ENCODE measurements around the gene CSTPP1.

Gene CSTPP1

DNA sequence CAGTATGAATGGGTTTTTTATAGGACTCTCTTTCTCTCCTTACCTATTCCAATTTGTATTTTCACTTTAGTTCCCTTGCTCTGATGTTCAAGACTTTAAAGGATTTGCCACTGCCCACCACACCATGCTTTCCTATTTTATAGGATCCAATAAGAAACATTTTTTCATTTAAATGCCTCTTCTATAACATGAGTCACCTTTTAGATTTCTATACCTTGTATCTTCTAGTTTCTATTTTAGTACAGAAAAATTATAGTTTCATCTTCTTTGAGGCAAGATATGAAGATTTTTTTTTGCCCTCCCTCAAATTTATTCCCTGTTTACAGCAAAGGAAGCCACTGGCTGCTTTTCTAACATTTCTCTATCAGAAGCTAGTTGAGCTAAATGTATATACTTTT, 163.4 kb downstream of the CSTPP1 start:
- TF ChIP-seq, protein P1, sequence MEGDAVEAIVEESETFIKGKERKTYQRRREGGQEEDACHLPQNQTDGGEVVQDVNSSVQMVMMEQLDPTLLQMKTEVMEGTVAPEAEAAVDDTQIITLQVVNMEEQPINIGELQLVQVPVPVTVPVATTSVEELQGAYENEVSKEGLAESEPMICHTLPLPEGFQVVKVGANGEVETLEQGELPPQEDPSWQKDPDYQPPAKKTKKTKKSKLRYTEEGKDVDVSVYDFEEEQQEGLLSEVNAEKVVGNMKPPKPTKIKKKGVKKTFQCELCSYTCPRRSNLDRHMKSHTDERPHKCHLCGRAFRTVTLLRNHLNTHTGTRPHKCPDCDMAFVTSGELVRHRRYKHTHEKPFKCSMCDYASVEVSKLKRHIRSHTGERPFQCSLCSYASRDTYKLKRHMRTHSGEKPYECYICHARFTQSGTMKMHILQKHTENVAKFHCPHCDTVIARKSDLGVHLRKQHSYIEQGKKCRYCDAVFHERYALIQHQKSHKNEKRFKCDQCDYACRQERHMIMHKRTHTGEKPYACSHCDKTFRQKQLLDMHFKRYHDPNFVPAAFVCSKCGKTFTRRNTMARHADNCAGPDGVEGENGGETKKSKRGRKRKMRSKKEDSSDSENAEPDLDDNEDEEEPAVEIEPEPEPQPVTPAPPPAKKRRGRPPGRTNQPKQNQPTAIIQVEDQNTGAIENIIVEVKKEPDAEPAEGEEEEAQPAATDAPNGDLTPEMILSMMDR (IDR thresholded peaks at IDR 0.05; ENCODE audit: insufficient read depth, low read depth, low read length, missing control alignments) = no peak
- H3K4me3 ChIP-seq (ENCODE audit: low read length) = no peak overlapping the region
- DNase-seq (ENCODE audit: low read depth) = no peak

DNA sequence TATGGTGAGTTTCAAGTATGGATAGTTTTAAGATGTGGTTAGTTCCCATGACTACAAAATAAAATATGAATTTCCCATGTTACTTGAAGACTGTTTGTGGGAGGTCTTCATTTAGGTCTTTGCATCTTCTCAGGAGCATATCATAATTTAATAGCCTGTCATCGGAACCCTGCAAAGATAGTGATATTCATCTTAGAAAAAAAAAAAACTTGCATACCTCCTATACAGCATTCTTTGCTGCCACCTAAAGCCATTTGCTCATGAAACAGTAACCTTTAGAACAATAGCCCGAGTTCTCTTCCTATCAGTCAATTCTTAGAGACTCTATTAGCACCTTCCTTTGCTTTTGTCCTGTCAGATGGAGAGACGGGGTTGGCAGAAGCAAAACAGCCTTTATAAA, 164.8 kb downstream of the CSTPP1 start:
- TF ChIP-seq, protein P1 (IDR thresholded peaks at IDR 0.05; ENCODE audit: insufficient read depth, low read depth, low read length, missing control alignments) = no peak
- no peak for DNase-seq (ENCODE audit: low read depth)
- H3K4me3 ChIP-seq (ENCODE audit: low read length) = no peak overlapping the region

DNA sequence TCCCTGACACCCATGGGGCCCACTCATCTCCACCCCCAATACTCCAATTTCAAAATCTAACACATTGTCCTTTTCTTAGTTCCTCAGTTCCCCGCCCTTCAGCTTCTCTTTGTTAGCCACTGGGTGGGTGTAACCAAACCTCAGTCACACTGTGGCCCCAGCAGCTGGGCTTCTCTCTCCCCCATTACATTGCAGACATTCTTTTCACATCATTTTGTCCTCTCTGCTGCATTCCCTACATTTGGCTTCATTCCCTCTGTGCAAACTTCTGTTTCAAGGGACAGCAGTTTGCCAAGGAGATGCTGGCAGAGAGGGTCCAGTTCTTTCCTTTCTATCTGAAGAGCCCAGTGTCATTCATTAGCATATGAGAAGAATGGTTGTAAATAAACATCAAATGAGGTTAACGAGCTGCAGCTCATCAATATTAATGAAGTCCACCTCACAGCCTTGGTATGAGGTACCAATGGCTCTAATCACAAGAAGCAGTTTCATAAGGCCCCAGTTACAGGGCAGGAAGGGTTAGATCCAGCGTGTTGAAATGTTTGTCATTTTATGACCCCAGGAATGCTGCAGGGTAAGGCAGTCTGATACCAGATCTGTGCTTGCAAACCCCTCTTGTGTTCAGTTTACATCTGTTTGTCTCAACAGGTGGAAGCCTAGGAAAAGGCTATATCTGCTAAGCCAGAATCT, 167.8 kb downstream of the CSTPP1 start:
- TF ChIP-seq, protein P1 (IDR thresholded peaks at IDR 0.05; ENCODE audit: insufficient read depth, low read depth, low read length, missing control alignments) = no peak
- DNase-seq (ENCODE audit: low read depth) = no peak
- no peak overlapping the region for H3K4me3 ChIP-seq (ENCODE audit: low read length)

DNA sequence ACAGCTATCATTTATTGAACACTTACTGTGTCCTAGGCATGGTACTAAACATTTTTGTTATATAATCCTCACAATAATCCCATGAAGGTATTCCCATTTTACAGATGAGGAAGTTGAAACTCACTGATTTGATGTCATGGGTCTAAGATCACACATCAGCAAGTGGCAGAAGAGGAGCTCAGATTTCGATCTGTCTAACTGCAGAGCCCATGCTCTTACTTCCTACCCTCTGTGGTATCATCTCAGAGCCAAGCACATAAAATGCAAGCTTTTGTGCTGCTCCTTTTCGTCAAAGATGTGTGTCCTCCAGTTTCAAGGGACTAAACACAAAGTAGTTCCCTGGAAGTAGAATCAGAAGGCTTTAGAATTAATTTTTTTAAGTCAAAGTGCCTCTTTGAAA, 169.0 kb downstream of the CSTPP1 start:
- no peak for DNase-seq (ENCODE audit: low read depth)
- H3K4me3 ChIP-seq (ENCODE audit: low read length) = no peak overlapping the region
- TF ChIP-seq, protein P1 (IDR thresholded peaks at IDR 0.05; ENCODE audit: insufficient read depth, low read depth, low read length, missing control alignments) = no peak

DNA sequence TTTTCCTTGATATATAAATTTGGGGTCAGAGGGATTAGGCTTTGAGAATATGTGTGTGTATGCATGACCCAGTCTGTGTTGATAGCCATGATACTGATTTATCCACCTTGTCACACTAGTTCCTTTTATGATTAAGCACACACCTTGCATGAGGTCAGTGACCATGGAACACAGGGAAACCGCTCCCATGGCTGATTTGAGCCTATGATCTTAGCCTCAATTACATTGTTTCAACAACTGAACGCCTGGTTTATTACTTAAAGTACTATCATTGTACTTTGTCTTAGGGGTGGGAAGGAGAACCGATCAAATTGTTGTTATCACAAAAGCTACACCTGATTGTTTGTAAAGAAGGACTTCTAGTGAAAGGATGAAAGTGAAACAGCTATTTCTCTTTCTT, 169.4 kb downstream of the CSTPP1 start:
- TF ChIP-seq, protein P1 (IDR thresholded peaks at IDR 0.05; ENCODE audit: insufficient read depth, low read depth, low read length, missing control alignments) = no peak
- no peak for DNase-seq (ENCODE audit: low read depth)
- H3K4me3 ChIP-seq (ENCODE audit: low read length) = no peak overlapping the region

DNA sequence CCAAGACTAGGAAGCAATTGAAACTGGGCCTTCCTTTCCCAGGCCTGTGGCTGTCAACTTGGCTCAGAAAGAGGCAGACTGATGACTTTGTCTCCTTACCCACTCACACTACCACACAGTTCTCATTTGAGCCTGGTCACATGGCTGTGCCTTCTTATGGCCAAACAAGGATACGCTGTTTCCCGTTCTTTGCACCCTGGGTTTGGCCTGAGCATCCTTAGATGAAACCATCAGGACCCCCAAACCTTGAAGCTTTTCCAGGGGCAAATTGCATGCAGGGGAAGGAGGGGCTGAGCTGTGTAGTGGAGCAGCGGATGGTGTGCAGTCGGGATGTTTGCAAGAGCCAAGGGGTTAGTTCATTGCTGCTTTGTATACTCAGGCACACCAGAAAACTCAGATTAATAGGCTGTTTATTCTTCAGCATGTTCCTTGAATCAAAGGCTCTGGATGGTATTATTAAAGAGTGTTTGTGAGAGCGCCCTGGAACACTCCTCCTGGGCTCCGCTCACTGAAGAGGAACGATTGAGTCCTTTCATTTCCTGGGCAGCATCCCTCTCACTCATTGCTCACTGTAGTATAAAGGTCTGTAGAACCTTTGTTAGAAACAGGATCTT, 170.3 kb downstream of the CSTPP1 start:
- no peak for DNase-seq (ENCODE audit: low read depth)
- H3K4me3 ChIP-seq (ENCODE audit: low read length) = no peak overlapping the region
- TF ChIP-seq, protein P1 (IDR thresholded peaks at IDR 0.05; ENCODE audit: insufficient read depth, low read depth, low read length, missing control alignments) = no peak

DNA sequence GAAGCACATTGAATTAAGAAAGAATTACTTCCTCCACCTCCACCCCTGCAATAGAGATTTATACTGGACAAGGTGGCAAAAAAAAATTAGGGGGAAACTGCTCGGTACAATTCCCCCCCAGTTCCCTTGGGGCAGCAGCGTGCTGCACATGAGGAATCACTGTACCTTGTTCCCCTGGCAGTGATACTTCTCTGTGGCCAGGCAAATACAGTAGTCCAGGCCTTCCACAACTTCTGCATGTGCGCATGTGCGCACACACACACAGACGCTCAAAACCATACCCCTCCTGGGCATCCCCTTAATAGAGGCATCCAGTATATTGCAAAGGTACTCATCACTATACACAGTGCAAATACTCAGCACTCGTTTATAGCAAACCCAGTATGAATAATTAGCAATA, 171.2 kb downstream of the CSTPP1 start:
- no peak for DNase-seq (ENCODE audit: low read depth)
- TF ChIP-seq, protein P1 (IDR thresholded peaks at IDR 0.05; ENCODE audit: insufficient read depth, low read depth, low read length, missing control alignments) = no peak

More for the DNA sequence above, 171.2 kb downstream of the CSTPP1 start:
- no peak overlapping the region for H3K4me3 ChIP-seq (ENCODE audit: low read length)

Data from epithelial cell of esophagus (primary cell).